BJ (cell line): Measurements from ENCODE around the gene CREB1. TPM values are rescaled to one million over a fixed set of nuclear protein-coding genes. Genes with fewer than 3 reads are reported as not detected.

Experiments used
- CTCF ChIA-PET: fragments of 350-600 bp; formaldehyde crosslinking; extraction: SDS; loops from one replicate; lab custom pipeline; 2021; ENCODE audit warnings: antibody characterized with exemption, inconsistent platforms; lab: Yijun Ruan, JAX
- POLR2A ChIA-PET: fragments of 300-600 bp; sonication (Branson Sonifier 250); formaldehyde crosslinking; extraction: SDS; loops from one replicate; lab custom pipeline; 2021; ENCODE audit warnings: antibody characterized with exemption; lab: Charles Lee
- DNase-seq: peaks from one replicate; pipeline ENCODE4 v3.0.0-alpha.2; 2011; ENCODE audit warnings: low read depth
- H3K27me3 ChIP-seq: 2 replicates; pipeline ENCODE4 v1.6.0; 2011; ENCODE audit warnings: low read length; ENCODE audit not compliant: control insufficient read depth, insufficient read depth
- H3K36me3 ChIP-seq: 2 replicates; pipeline ENCODE4 v1.5.1; 2011; ENCODE audit warnings: low read length; ENCODE audit not compliant: control insufficient read depth, insufficient read depth
- H3K4me3 ChIP-seq: 2 replicates; pipeline ENCODE4 v1.5.1; 2011; ENCODE audit warnings: low read depth, mild to moderate bottlenecking, control low read depth, low read length
- polyA plus RNA-seq: library from polyadenylated mRNA; depleted of rRNA; stranded (reverse); fragments of >200 nt; gene quantifications from 2 replicates; pipeline ENCODE4 v1.2.3, GENCODE V29; 2011
- TF ChIP-seq, protein P1 (sequence below): IDR thresholded peaks from 2 replicates; pipeline ENCODE4 v1.5.1; 2011; ENCODE audit warnings: low read depth, mild to moderate bottlenecking, control low read depth, inconsistent platforms, low read length, moderate library complexity; ENCODE audit not compliant: insufficient read depth

The CREB1 gene
- polyA plus RNA-seq, 1 experiment: 44.4 TPM

DNA sequence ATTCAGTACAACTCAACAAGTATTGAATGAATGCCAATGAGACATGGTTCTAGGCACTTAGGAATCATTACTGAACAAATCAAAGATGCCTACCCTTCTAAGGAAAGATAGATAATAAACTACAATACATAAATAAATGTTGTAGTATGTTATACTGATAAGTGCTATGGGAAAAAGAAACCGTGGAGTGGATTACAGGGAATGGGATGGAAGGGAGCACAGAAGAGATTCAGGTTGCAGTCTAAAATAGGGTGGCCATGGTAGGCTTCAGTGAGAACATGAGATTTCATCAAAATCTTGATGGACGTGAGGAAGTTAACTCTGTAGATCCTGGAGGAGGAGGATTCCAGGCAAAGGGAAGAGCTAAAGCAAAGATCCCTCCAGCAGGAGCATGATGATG lies 17.9 kb upstream of the CREB1 start:
- H3K4me3 ChIP-seq: no peak overlapping the region
- no peak for DNase-seq
- CTCF ChIA-PET: no interaction called here
- TF ChIP-seq, protein P1, sequence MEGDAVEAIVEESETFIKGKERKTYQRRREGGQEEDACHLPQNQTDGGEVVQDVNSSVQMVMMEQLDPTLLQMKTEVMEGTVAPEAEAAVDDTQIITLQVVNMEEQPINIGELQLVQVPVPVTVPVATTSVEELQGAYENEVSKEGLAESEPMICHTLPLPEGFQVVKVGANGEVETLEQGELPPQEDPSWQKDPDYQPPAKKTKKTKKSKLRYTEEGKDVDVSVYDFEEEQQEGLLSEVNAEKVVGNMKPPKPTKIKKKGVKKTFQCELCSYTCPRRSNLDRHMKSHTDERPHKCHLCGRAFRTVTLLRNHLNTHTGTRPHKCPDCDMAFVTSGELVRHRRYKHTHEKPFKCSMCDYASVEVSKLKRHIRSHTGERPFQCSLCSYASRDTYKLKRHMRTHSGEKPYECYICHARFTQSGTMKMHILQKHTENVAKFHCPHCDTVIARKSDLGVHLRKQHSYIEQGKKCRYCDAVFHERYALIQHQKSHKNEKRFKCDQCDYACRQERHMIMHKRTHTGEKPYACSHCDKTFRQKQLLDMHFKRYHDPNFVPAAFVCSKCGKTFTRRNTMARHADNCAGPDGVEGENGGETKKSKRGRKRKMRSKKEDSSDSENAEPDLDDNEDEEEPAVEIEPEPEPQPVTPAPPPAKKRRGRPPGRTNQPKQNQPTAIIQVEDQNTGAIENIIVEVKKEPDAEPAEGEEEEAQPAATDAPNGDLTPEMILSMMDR: no peak
- no peaks in the 10 kb centered on the region for H3K27me3 ChIP-seq
- no peaks in the 10 kb centered on the region for H3K36me3 ChIP-seq
- POLR2A ChIA-PET: no interaction called here

- Histone ChIP-seq H3K4me3 (no peak overlapping the region), H3K27me3 (no peaks in the 10 kb centered on the region), H3K36me3 (no peaks in the 10 kb centered on the region)
- TF ChIP-seq, protein P1: no peak
- no peak for DNase-seq
- ChIA-PET CTCF (no interaction called here), POLR2A (no interaction called here)
These were observed 17.4 kb upstream of the CREB1 start for GRCh38 chr2:207512356-207512755.

GRCh38 chr2:207513551-207514257 lies 16.1 kb upstream of the CREB1 start:
- TF ChIP-seq, protein P1: no peak
- Histone ChIP-seq H3K4me3 (no peak overlapping the region), H3K36me3 (no peaks in the 10 kb centered on the region), H3K27me3 (no peaks in the 10 kb centered on the region)
- DNase-seq: peak; percentile 100
- CTCF ChIA-PET: interaction anchor here (0.9 kb wide), 2 partner anchors 348 to 713 kb away, joined by 3 read pairs; partner anchors contain the start of gene KLF7
- POLR2A ChIA-PET: interaction anchor here (1.0 kb wide), 1 partner anchor 17 kb away, joined by 3 read pairs; no protein-coding TSS in a partner anchor

- H3K4me3 ChIP-seq: no peak overlapping the region
- ChIA-PET POLR2A (interaction anchor here (0.6 kb wide), 1 partner anchor 190 kb away, joined by 4 read pairs; no protein-coding TSS in a partner anchor), CTCF (interaction anchor here (0.9 to 1.3 kb wide), 2 partner anchors 34 to 349 kb away, joined by 3 read pairs; partner anchors contain the start of gene KLF7)
- no peaks in the 10 kb centered on the region for H3K36me3 ChIP-seq
- no peak for DNase-seq
- TF ChIP-seq, protein P1: no peak
- H3K27me3 ChIP-seq: no peaks in the 10 kb centered on the region
These were observed 15.3 kb upstream of the CREB1 start for GRCh38 chr2:207514451-207514850.

DNA sequence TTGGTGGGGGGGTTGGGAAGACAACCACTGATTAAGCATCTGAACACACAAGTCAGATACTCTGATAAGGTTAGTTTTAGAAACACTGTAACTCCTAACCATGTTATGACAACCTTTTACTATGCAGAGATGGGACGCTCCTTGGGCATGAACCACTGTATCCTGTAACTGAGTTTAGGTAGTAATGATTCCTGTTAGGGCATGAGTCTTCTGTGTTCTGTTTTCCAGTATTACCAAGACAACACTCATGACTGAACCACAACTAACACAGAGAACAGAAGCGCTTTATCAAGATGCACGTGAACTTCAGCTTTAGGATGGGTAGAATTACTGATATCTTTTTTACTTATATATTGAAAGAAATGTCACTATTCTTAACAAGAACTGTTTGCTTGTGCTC lies 14.1 kb upstream of the CREB1 start:
- Histone ChIP-seq H3K36me3 (no peaks in the 10 kb centered on the region), H3K27me3 (no peaks in the 10 kb centered on the region), H3K4me3 (no peak overlapping the region)
- ChIA-PET POLR2A (no interaction called here), CTCF (interaction anchor here (1.3 kb wide), 1 partner anchor 33 kb away, joined by 3 read pairs; no protein-coding TSS in a partner anchor)
- TF ChIP-seq, protein P1: no peak
- DNase-seq: no peak
